Vagina (tissue), 2 donors: Measurements from ENCODE around the gene EEIG1. TPM values are rescaled to one million over a fixed set of nuclear protein-coding genes. Genes with fewer than 3 reads are reported as not detected.

ENCODE experiments used
- DNase-seq, 2 donors: peaks; one replicate each; pipeline ENCODE4 v3.0.0-alpha.2; 2017; ENCODE audit errors: extremely low spot score in 2 of 2
- H3K27ac ChIP-seq: fragments of 200-600 bp; sonication (generic); one replicate; pipeline ENCODE4 v1.5.1; 2019
- H3K27me3 ChIP-seq: fragments of 200-600 bp; sonication (generic); one replicate; pipeline ENCODE4 v1.5.1; 2019
- H3K36me3 ChIP-seq, 2 donors: fragments of 200-600 bp; sonication (generic); one replicate each; pipeline ENCODE4 v1.5.1; 2017 to 2019
- H3K4me1 ChIP-seq: fragments of 200-600 bp; sonication (generic); one replicate; pipeline ENCODE4 v1.5.1; 2019
- H3K4me3 ChIP-seq, 2 donors: fragments of 200-600 bp; sonication (generic); 1 replicate in 1 of 2; 2 replicates in 1 of 2; pipeline ENCODE4 v1.5.1; 2016 to 2019
- H3K9me3 ChIP-seq: fragments of 200-600 bp; sonication (generic); one replicate; pipeline ENCODE4 v1.5.1; 2019
- POLR2A ChIP-seq, 2 donors: fragments of 450-650 bp; IDR thresholded peaks; one replicate each; pipeline ENCODE4 v1.6.1; 2017; ENCODE audit warnings: antibody characterized with exemption in 2 of 2, mild to moderate bottlenecking in 2 of 2, moderate library complexity in 2 of 2
- POLR2AphosphoS5 ChIP-seq, 2 donors: sonication (generic); formaldehyde crosslinking; IDR thresholded peaks; one replicate each; pipeline ENCODE4 v1.9.0; 2017; ENCODE audit warnings: antibody characterized with exemption in 2 of 2, mild to moderate bottlenecking in 2 of 2, low read depth in 1 of 2; ENCODE audit not compliant: insufficient read depth in 1 of 2
- intact Hi-C: fragments of 100-400 bp; cut with DNase I; formaldehyde crosslinking; loops from one replicate; pipeline ENCODE4 v1.15.1; 2023
- total RNA-seq: library from RNA; depleted of rRNA; stranded (reverse); fragments of >200 nt; gene quantifications from one replicate; pipeline ENCODE4 v1.2.3, GENCODE V29; 2016
- TF ChIP-seq, protein P1 (sequence below), 3 experiments: fragments of 450-650 bp in 2 of 3; fragments of 200-600 bp in 1 of 3; sonication (generic) in 1 of 3; IDR thresholded peaks; one replicate each; pipeline ENCODE4 v1.5.1; 2017 to 2019; ENCODE audit warnings: antibody characterized with exemption in 3 of 3, mild to moderate bottlenecking in 2 of 3, moderate library complexity in 2 of 3

The EEIG1 gene
- total RNA-seq, 1 donor from 2014 or later = 30.9 TPM

DNA sequence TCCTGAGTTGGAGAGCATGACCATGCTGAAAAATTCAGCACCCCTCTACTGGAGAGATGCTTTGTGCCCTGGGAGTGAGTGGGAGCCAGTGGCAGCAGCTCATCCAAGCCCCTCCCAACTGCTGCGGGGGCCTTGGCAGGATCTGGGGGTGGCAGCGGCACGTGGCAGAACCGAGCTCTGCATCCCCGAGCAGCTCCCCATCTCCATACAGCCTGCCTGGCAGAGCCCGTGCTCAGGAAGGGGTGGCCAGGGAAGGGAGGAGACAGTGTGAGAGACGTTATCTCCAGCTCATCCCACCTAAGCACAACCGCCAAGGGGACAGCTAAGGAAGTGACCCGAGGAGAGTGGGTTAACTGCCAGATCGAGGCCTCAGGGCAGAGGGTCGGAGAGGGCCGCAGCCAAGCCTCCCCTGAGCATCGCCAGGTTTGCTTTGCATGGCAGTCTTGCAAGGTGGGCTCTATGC, 25.9 kb downstream of the EEIG1 start:
- no peak for DNase-seq
- no peak overlapping the region for H3K4me3 ChIP-seq
- peaks cover 71% of the 10 kb centered on the region for H3K4me1 ChIP-seq
- TF ChIP-seq, protein P1, sequence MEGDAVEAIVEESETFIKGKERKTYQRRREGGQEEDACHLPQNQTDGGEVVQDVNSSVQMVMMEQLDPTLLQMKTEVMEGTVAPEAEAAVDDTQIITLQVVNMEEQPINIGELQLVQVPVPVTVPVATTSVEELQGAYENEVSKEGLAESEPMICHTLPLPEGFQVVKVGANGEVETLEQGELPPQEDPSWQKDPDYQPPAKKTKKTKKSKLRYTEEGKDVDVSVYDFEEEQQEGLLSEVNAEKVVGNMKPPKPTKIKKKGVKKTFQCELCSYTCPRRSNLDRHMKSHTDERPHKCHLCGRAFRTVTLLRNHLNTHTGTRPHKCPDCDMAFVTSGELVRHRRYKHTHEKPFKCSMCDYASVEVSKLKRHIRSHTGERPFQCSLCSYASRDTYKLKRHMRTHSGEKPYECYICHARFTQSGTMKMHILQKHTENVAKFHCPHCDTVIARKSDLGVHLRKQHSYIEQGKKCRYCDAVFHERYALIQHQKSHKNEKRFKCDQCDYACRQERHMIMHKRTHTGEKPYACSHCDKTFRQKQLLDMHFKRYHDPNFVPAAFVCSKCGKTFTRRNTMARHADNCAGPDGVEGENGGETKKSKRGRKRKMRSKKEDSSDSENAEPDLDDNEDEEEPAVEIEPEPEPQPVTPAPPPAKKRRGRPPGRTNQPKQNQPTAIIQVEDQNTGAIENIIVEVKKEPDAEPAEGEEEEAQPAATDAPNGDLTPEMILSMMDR (IDR thresholded peaks at IDR 0.05) = no peak
- TF ChIP-seq POLR2AphosphoS5 (IDR thresholded peaks at IDR 0.05; ENCODE audit: insufficient read depth in 1 of 2, low read depth in 1 of 2) = no peak
- no peak for TF ChIP-seq POLR2A (IDR thresholded peaks at IDR 0.05)
- H3K27me3 ChIP-seq = no peaks in the 10 kb centered on the region
- intact Hi-C loops = no loop called here
- no peaks in the 10 kb centered on the region for H3K36me3 ChIP-seq
- H3K9me3 ChIP-seq = no peaks in the 10 kb centered on the region
- peak overlapping the region; percentile 52 for H3K27ac ChIP-seq

DNA sequence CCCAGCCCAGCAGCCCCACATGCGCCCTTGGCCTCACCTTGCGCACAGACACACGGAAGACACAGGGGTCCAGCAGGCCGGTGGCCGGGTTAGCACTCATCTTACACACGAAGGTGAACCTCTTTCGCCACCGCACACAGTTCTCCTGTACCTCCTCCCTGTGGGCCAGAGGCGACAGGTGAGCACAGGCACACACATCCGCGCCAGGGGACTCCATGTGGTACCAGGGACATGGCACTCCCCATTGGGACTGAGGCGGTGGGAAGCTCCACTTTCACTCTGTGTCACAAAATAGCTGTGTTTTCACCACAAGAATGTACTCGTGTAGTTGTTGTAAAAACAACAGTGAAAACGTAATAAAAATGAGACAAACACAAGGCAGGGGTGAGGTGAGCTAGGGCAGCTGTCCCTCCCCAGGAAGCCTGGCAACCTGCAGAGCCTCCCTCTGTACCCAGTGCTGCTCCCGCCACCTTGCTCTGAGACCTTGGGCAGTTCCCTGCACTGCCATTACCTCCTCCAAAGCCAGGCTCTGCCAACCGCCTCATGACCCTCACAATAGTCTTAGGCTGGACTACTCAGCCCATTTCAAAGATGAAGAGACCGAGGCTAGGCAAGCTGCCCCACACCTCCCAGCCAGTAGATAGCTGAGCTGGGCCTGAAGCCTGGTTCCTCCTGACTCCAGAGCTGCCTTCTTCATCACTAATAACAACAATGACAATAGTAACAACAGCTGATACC, 26.9 kb downstream of the EEIG1 start:
- peaks cover 69% of the 10 kb centered on the region for H3K4me1 ChIP-seq
- H3K9me3 ChIP-seq = no peaks in the 10 kb centered on the region
- no peak overlapping the region for H3K4me3 ChIP-seq
- peak overlapping the region; percentile 52 for H3K27ac ChIP-seq
- H3K36me3 ChIP-seq = no peaks in the 10 kb centered on the region
- H3K27me3 ChIP-seq = no peaks in the 10 kb centered on the region
- intact Hi-C loops = no loop called here
- TF ChIP-seq, protein P1 (IDR thresholded peaks at IDR 0.05) = no peak
- TF ChIP-seq POLR2AphosphoS5 (IDR thresholded peaks at IDR 0.05; ENCODE audit: insufficient read depth in 1 of 2, low read depth in 1 of 2) = no peak
- no peak for DNase-seq

DNA sequence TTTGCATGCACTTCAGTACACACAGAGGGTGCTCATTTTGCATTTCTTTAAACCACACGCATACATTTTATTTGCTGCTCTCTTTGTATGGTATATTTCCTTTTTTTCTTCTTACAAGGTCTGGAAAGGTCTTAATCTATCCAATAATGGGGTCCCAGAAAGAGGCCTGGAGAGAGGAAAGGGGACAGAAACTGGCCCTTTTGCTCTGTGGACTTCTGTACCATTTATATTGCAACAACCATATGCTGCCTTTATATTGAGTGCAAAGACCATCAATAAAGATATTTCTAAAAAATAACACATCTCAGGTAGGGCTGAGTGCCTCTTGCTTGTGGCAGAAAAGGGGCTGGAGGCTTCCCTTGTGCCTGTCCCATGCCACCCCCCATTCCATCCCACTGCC, 27.6 kb downstream of the EEIG1 start:
- Histone ChIP-seq H3K36me3 (no peaks in the 10 kb centered on the region), H3K27ac (peak overlapping the region; percentile 52), H3K4me3 (no peak overlapping the region), H3K27me3 (no peaks in the 10 kb centered on the region), H3K4me1 (peaks cover 68% of the 10 kb centered on the region), H3K9me3 (no peaks in the 10 kb centered on the region)
- DNase-seq = no peak
- TF ChIP-seq POLR2AphosphoS5 (IDR thresholded peaks at IDR 0.05; ENCODE audit: insufficient read depth in 1 of 2, low read depth in 1 of 2) (no peak), POLR2A (IDR thresholded peaks at IDR 0.05) (no peak)
- TF ChIP-seq, protein P1 (IDR thresholded peaks at IDR 0.05) = no peak
- intact Hi-C loops = no loop called here

DNA sequence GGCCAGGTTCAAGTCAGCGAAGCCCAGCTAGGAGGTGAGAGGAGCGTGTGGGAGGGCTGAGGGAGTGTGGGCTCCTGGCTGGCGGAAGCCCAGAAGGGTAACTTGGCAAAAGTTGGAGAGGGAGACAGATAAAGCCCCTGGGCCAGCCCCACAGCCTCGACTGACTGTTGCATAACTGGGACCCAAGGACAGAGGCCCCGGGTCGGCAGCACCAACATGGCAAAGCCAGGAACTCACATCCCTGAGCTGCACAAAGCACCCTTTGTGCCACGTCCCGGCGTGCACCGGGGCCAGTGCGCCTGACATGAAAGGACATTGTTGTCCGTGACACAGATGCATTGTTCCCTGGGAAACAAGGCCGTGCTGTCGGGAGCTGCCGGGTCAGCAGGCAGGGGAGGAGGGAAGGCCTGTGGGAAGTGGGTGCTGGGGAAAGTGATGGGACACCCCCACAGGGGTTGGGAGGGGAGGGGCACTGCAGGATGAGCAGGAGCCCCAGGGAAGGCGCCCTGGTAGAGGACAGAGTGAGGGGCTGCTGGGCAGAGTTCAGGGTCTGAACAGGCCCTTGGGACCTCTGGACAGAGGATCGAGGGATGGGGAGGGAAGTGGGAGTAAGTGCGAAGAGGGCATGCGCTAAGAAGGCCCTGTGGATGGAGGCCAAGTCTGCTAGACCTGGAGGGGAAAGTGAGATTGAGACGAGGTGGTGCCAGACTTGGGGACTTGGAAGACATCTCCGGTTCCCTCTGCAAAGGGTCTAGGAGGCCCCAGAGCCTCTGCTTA, 30.1 kb downstream of the EEIG1 start:
- Histone ChIP-seq H3K9me3 (no peaks in the 10 kb centered on the region), H3K36me3 (no peaks in the 10 kb centered on the region), H3K27ac (peak overlapping the region; percentile 64), H3K4me1 (peaks cover 76% of the 10 kb centered on the region), H3K4me3 (no peak overlapping the region), H3K27me3 (no peaks in the 10 kb centered on the region)
- TF ChIP-seq POLR2AphosphoS5 (IDR thresholded peaks at IDR 0.05; ENCODE audit: insufficient read depth in 1 of 2, low read depth in 1 of 2) (no peak), POLR2A (IDR thresholded peaks at IDR 0.05) (no peak)
- TF ChIP-seq, protein P1 (IDR thresholded peaks at IDR 0.05) = no peak
- intact Hi-C loops = no loop called here
- DNase-seq = no peak
